ENCODE data around the gene UBE3A.

DNA sequence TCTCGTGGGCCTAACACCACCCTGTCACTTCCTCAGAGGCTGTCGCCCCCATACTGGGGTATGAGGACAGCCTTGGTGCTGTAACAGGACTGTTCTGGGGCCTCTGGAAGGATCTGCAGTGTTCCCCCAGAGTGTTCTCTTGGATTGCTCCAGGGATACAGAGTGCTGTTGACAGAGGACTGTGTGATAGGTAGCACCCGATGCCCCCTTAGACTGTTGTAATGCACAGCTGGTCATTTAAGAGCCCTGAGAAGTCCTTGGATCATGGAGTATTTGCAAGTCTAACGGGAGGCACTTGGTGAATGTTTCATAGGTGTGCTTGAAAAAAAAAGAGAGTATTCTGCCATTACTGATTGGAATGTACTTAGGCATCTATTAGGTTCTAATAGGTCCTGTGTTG, 35.4 kb upstream of the UBE3A start:
- TF ChIP-seq CTCF (IDR thresholded peaks at IDR 0.05): no peak
- no peak for TF ChIP-seq POLR2AphosphoS5 (IDR thresholded peaks at IDR 0.05)
